ENCODE measurements around the gene PITX2.

Gene PITX2

DNA sequence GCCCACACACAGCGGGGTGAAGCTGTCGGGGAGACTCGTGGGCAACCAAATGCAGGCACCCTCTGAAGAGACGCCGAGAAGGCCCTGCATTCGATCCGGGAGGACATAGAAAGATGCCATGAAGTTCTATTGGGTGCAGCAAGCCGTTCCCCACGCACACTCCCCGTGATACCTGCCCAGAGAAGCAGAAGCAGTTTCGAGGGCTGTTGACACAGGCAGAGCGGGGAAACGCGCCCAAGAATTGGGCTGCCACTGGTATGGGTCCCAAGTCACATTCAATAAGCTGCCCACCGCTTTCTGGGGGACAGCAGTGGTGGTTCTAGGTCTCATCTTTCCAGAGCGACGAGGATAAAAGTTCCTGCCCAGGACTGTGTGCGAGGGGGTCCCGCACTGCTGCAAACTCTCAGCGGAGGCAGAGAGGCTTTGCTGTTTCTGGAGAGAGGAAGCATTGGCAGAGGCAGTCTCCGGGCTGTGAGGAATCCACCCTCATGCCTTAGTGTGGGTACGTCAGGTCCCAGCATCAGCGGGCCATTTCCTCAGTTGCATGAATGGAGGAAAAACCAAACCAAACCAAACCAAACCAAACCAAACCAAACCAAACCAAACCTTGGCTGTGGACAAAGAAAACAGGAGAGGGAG, 10.1 kb downstream of the PITX2 start:
- Histone ChIP-seq H3K9me3 (replicated peaks; ENCODE audit: insufficient read depth, low read length) (no peaks in the 10 kb centered on the region; the same call in 1 of the 2 replicates), H3K4me2 (ENCODE audit: low read depth, low read length) (no peak overlapping the region)

DNA sequence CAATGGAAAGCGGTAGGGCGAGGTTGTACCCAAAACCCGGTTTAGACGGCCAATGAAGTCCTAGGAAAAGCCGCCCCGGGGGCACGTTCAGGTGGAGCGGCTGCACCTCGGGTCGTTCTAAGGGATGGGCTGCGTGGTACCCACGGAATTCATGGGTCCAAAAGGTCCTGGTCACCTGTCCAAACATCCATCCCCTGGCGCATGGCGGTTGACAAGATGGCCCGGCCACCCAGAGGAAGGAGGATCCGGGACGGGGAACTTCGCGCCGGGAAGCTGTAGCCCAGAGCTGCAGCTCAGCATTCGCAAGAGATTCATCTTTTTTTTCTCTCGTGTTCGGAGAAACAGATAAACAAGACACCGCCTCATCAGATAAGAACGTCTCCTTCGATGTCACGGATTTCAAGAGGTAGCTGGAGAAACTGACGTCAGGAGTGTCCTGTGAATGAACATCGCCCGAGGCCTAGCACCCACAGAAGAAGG, 10.9 kb downstream of the PITX2 start:
- no peaks in the 10 kb centered on the region for H3K4me1 ChIP-seq (ENCODE audit: low read length)
- H3K79me2 ChIP-seq (ENCODE audit: low read length): no peaks in the 10 kb centered on the region
- no peaks in the 10 kb centered on the region for H4K20me1 ChIP-seq (ENCODE audit: insufficient read depth, low read length)
- no peak overlapping the region for H2AFZ ChIP-seq (ENCODE audit: low read length)
- no peak for DNase-seq
- H3K27ac ChIP-seq (ENCODE audit: low read length): no peak overlapping the region
- H3K4me3 ChIP-seq (ENCODE audit: low read length): no peak overlapping the region
- H3F3A ChIP-seq (ENCODE audit: insufficient read depth, low read length): no peaks in the 10 kb centered on the region
- TF ChIP-seq EZH2phosphoT487 (IDR thresholded peaks at IDR 0.05; ENCODE audit: low read length): no peak
- TF ChIP-seq EZH2 (optimal IDR thresholded peaks at IDR 0.05; ENCODE audit: low read depth, low read length): no peak
- TF ChIP-seq, protein P1, sequence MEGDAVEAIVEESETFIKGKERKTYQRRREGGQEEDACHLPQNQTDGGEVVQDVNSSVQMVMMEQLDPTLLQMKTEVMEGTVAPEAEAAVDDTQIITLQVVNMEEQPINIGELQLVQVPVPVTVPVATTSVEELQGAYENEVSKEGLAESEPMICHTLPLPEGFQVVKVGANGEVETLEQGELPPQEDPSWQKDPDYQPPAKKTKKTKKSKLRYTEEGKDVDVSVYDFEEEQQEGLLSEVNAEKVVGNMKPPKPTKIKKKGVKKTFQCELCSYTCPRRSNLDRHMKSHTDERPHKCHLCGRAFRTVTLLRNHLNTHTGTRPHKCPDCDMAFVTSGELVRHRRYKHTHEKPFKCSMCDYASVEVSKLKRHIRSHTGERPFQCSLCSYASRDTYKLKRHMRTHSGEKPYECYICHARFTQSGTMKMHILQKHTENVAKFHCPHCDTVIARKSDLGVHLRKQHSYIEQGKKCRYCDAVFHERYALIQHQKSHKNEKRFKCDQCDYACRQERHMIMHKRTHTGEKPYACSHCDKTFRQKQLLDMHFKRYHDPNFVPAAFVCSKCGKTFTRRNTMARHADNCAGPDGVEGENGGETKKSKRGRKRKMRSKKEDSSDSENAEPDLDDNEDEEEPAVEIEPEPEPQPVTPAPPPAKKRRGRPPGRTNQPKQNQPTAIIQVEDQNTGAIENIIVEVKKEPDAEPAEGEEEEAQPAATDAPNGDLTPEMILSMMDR (IDR thresholded peaks at IDR 0.05; ENCODE audit: low read length): no peak
- no peaks in the 10 kb centered on the region for H3K9me2 ChIP-seq (replicated peaks; ENCODE audit: insufficient read depth, low read length)
- no peak overlapping the region for H3K9ac ChIP-seq (ENCODE audit: low read length)
- no peaks in the 10 kb centered on the region; the same call in 1 of the 2 replicates for H3K9me3 ChIP-seq (replicated peaks; ENCODE audit: insufficient read depth, low read length)
- no peak overlapping the region for H3K4me2 ChIP-seq (ENCODE audit: low read depth, low read length)
- H3K36me3 ChIP-seq (replicated peaks; ENCODE audit: insufficient read depth, low read length): no peaks in the 10 kb centered on the region
- H3K27me3 ChIP-seq (replicated peaks; ENCODE audit: insufficient read depth, low read length): no peaks in the 10 kb centered on the region

More for the DNA sequence above, 10.1 kb downstream of the PITX2 start:
- no peak for DNase-seq
- no peak overlapping the region for H3K4me3 ChIP-seq (ENCODE audit: low read length)
- H3K4me1 ChIP-seq (ENCODE audit: low read length): no peaks in the 10 kb centered on the region
- H3K9me2 ChIP-seq (replicated peaks; ENCODE audit: insufficient read depth, low read length): no peaks in the 10 kb centered on the region
- H3K36me3 ChIP-seq (replicated peaks; ENCODE audit: insufficient read depth, low read length): no peaks in the 10 kb centered on the region
- H3K9ac ChIP-seq (ENCODE audit: low read length): no peak overlapping the region
- H3K27ac ChIP-seq (ENCODE audit: low read length): no peak overlapping the region
- TF ChIP-seq EZH2phosphoT487 (IDR thresholded peaks at IDR 0.05; ENCODE audit: low read length) (no peak), EZH2 (optimal IDR thresholded peaks at IDR 0.05; ENCODE audit: low read depth, low read length) (no peak)
- TF ChIP-seq, protein P1 (IDR thresholded peaks at IDR 0.05; ENCODE audit: low read length): no peak
- no peaks in the 10 kb centered on the region for H3F3A ChIP-seq (ENCODE audit: insufficient read depth, low read length)
- H4K20me1 ChIP-seq (ENCODE audit: insufficient read depth, low read length): no peaks in the 10 kb centered on the region
- H2AFZ ChIP-seq (ENCODE audit: low read length): no peak overlapping the region
- H3K79me2 ChIP-seq (ENCODE audit: low read length): no peaks in the 10 kb centered on the region
- H3K27me3 ChIP-seq (replicated peaks; ENCODE audit: insufficient read depth, low read length): no peaks in the 10 kb centered on the region

DNA sequence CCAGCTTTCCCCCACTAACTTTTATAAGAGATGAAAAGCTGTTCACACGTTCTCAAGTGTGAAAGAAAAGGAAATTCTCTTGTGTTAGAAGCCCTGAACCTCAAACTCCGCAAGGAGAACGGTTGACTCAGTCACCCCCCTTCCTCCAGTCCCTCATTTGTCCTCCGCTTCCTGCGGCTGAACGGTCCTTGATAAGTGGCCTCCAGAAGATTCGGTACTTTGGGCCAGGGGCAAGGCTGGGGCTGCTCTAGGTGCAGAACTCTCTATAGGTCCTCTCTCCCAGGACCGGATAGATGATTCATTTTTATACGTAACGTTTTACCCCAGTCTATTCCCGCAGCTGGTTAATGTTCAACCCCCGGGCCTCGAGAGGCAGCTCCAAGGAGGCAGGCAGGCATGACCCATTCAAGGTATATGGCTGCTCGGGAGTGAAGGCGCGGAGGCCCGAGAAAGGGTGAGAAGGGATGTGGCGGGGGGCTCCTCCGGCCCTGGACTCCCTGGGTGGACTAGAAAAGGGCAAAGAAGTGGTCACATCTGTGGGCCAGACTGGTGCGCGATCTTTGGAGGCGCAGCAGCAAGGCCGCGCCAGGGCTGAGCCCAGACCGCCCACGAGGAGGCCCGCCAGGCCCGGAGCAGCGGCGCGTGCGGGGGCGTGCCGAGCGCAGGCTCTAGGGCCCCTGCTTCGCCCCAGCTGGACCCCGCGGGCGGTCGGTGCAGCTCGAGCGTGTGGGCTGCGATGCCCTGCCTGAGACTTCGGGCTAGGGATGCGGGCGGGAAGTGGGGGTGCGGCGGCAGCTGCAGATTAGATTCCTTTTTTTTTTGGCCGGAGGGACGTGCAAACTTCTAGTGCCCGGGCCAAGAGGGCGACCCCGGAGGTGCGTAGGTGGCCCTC, 11.7 kb downstream of the PITX2 start:
- H3K9ac ChIP-seq (ENCODE audit: low read length): no peak overlapping the region
- no peak overlapping the region for H3K4me2 ChIP-seq (ENCODE audit: low read depth, low read length)
- no peaks in the 10 kb centered on the region for H3K79me2 ChIP-seq (ENCODE audit: low read length)
- no peaks in the 10 kb centered on the region for H4K20me1 ChIP-seq (ENCODE audit: insufficient read depth, low read length)
- DNase-seq: no peak
- no peak overlapping the region for H3K27ac ChIP-seq (ENCODE audit: low read length)
- H2AFZ ChIP-seq (ENCODE audit: low read length): no peak overlapping the region
- H3K4me3 ChIP-seq (ENCODE audit: low read length): no peak overlapping the region
- H3K4me1 ChIP-seq (ENCODE audit: low read length): no peaks in the 10 kb centered on the region
- no peaks in the 10 kb centered on the region for H3K9me2 ChIP-seq (replicated peaks; ENCODE audit: insufficient read depth, low read length)
- no peaks in the 10 kb centered on the region; the same call in 1 of the 2 replicates for H3K9me3 ChIP-seq (replicated peaks; ENCODE audit: insufficient read depth, low read length)
- H3F3A ChIP-seq (ENCODE audit: insufficient read depth, low read length): no peaks in the 10 kb centered on the region
- no peaks in the 10 kb centered on the region for H3K36me3 ChIP-seq (replicated peaks; ENCODE audit: insufficient read depth, low read length)
- no peaks in the 10 kb centered on the region for H3K27me3 ChIP-seq (replicated peaks; ENCODE audit: insufficient read depth, low read length)
- TF ChIP-seq EZH2phosphoT487 (IDR thresholded peaks at IDR 0.05; ENCODE audit: low read length) (no peak), EZH2 (optimal IDR thresholded peaks at IDR 0.05; ENCODE audit: low read depth, low read length) (no peak)
- TF ChIP-seq, protein P1 (IDR thresholded peaks at IDR 0.05; ENCODE audit: low read length): no peak
